Upper lobe of left lung (tissue), 4 donors: ENCODE measurements around the gene MRC2.

Experiments
- POLR2A ChIP-seq, 4 donors: fragments of 450-650 bp; IDR thresholded peaks; one replicate each; pipeline ENCODE4 v1.5.1; 2016 to 2017; ENCODE audit warnings: antibody characterized with exemption in 4 of 4, mild to moderate bottlenecking in 2 of 4
- POLR2AphosphoS5 ChIP-seq, 2 donors: sonication (generic); formaldehyde crosslinking; IDR thresholded peaks; one replicate each; pipeline ENCODE4 v1.5.1; 2017; ENCODE audit warnings: antibody characterized with exemption in 2 of 2
- TF ChIP-seq, protein P1 (sequence below), 6 experiments: fragments of 450-650 bp in 4 of 6; fragments of 200-600 bp in 2 of 6; sonication (generic) in 2 of 6; IDR thresholded peaks; one replicate each; pipeline ENCODE4 v1.5.1; 2016 to 2019; ENCODE audit warnings: antibody characterized with exemption in 6 of 6

GRCh38 chr17:62687997-62688396 is 60.5 kb downstream of the MRC2 start:
- TF ChIP-seq POLR2A (IDR thresholded peaks at IDR 0.05) (no peak), POLR2AphosphoS5 (IDR thresholded peaks at IDR 0.05) (no peak)
- TF ChIP-seq, protein P1, sequence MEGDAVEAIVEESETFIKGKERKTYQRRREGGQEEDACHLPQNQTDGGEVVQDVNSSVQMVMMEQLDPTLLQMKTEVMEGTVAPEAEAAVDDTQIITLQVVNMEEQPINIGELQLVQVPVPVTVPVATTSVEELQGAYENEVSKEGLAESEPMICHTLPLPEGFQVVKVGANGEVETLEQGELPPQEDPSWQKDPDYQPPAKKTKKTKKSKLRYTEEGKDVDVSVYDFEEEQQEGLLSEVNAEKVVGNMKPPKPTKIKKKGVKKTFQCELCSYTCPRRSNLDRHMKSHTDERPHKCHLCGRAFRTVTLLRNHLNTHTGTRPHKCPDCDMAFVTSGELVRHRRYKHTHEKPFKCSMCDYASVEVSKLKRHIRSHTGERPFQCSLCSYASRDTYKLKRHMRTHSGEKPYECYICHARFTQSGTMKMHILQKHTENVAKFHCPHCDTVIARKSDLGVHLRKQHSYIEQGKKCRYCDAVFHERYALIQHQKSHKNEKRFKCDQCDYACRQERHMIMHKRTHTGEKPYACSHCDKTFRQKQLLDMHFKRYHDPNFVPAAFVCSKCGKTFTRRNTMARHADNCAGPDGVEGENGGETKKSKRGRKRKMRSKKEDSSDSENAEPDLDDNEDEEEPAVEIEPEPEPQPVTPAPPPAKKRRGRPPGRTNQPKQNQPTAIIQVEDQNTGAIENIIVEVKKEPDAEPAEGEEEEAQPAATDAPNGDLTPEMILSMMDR (IDR thresholded peaks at IDR 0.05), result no peak
